Lower lobe of right lung (tissue), 2 donors: ENCODE measurements around the gene HOXB9. TPM values are rescaled to one million over a fixed set of nuclear protein-coding genes. Genes with fewer than 3 reads are reported as not detected.

Experiments
- ATAC-seq, 2 donors: fragments of 200-7000 bp; cut with Tn5 transposase; one replicate each; pipeline ENCODE4 v1.9.1; 2020 to 2022; ENCODE audit warnings: mild to moderate bottlenecking in 2 of 2, moderate library complexity in 2 of 2
- DNase-seq: peaks from one replicate; pipeline ENCODE4 v3.0.0-alpha.2; 2020
- H3K27ac ChIP-seq: fragments of 200-600 bp; one replicate; pipeline ENCODE4 v1.8.0; 2022
- H3K27me3 ChIP-seq: fragments of 200-600 bp; one replicate; pipeline ENCODE4 v1.8.0; 2022; ENCODE audit warnings: low read depth
- H3K36me3 ChIP-seq: fragments of 200-600 bp; one replicate; pipeline ENCODE4 v1.8.0; 2022; ENCODE audit warnings: mild to moderate bottlenecking
- H3K4me1 ChIP-seq: fragments of 200-600 bp; one replicate; pipeline ENCODE4 v1.8.0; 2022
- H3K4me3 ChIP-seq: fragments of 200-600 bp; one replicate; pipeline ENCODE4 v1.8.0; 2022; ENCODE audit warnings: mild to moderate bottlenecking
- H3K9me3 ChIP-seq: fragments of 200-600 bp; one replicate; pipeline ENCODE4 v1.8.0; 2022
- intact Hi-C: fragments of 100-400 bp; cut with DNase I; formaldehyde crosslinking; loops from one replicate; pipeline ENCODE4 v1.11.0; 2022
- total RNA-seq: library from RNA; stranded (reverse); fragmentation: NEBNext Ultra II Directional; extraction: Animal tissue kit (Norgen Biotek cat#: 25700); gene quantifications from one replicate; pipeline ENCODE4 v1.2.1, GENCODE V29; 2021
- TF ChIP-seq, protein P1 (sequence below): fragments of 200-600 bp; IDR thresholded peaks from one replicate; pipeline ENCODE4 v1.8.0; 2022; ENCODE audit warnings: antibody characterized with exemption, mild to moderate bottlenecking
- donor health status: DM: no; HTN: yes; CAD: no; lungs with severe emphysema.

Gene HOXB9
- total RNA-seq, 1 donor from 2014 or later = not detected

GRCh38 chr17:48620461-48621139 lies 5.6 kb downstream of the HOXB9 start:
- DNase-seq (no peak), ATAC-seq (no peak)
- peaks cover 15% of the 10 kb centered on the region for H3K4me1 ChIP-seq
- intact Hi-C loops = no loop called here
- TF ChIP-seq, protein P1, sequence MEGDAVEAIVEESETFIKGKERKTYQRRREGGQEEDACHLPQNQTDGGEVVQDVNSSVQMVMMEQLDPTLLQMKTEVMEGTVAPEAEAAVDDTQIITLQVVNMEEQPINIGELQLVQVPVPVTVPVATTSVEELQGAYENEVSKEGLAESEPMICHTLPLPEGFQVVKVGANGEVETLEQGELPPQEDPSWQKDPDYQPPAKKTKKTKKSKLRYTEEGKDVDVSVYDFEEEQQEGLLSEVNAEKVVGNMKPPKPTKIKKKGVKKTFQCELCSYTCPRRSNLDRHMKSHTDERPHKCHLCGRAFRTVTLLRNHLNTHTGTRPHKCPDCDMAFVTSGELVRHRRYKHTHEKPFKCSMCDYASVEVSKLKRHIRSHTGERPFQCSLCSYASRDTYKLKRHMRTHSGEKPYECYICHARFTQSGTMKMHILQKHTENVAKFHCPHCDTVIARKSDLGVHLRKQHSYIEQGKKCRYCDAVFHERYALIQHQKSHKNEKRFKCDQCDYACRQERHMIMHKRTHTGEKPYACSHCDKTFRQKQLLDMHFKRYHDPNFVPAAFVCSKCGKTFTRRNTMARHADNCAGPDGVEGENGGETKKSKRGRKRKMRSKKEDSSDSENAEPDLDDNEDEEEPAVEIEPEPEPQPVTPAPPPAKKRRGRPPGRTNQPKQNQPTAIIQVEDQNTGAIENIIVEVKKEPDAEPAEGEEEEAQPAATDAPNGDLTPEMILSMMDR = no peak
- no peaks in the 10 kb centered on the region for H3K36me3 ChIP-seq
- H3K27me3 ChIP-seq = peaks cover 98% of the 10 kb centered on the region
- no peaks in the 10 kb centered on the region for H3K9me3 ChIP-seq
- H3K4me3 ChIP-seq = no peak overlapping the region
- H3K27ac ChIP-seq = no peak overlapping the region

DNA sequence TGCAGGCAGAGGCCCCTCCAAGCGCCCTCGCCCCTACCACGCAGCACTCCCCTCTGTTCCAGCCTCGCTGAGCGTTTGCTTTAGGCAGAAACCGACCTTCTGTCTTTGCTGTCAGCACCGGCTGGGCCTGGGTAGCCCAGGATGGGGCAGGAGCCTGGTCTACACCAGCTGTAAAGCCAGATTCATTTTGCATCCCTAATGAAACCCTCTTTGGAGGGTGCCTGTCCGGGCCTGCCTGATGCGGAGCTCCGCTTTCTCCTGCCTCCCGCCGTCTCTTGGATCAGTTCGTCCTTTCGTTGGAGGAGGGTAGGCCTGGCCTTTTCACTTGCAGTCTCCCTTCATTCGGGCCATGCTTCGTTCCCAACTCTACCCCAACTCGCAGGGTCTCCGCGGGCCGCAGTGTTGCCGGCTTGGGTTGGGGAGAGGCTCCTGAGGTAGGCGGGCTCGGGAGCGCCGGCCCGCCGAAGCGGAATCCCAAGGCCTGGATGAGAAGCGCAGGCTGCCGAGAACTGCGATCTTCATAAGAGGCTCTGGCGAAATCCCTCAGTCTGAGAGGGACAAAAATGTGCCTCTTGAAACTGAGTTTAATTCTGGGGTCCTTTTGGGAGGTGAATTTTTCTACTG lies 6.2 kb downstream of the HOXB9 start:
- TF ChIP-seq, protein P1 = no peak
- Histone ChIP-seq H3K4me3 (no peak overlapping the region), H3K27ac (no peak overlapping the region), H3K4me1 (peaks cover 8% of the 10 kb centered on the region), H3K27me3 (peaks cover 97% of the 10 kb centered on the region), H3K9me3 (no peaks in the 10 kb centered on the region), H3K36me3 (no peaks in the 10 kb centered on the region)
- DNase-seq (no peak), ATAC-seq (no peak)
- intact Hi-C loops = no loop called here

GRCh38 chr17:48618256-48618896 lies 7.8 kb downstream of the HOXB9 start:
- Histone ChIP-seq H3K4me3 (no peak overlapping the region), H3K4me1 (peaks cover 12% of the 10 kb centered on the region), H3K27me3 (peaks cover 97% of the 10 kb centered on the region), H3K9me3 (no peaks in the 10 kb centered on the region), H3K36me3 (no peaks in the 10 kb centered on the region), H3K27ac (no peak overlapping the region)
- ATAC-seq (peak; percentile 91 to 94), DNase-seq (peak; percentile 89)
- intact Hi-C loops = no loop called here
- TF ChIP-seq, protein P1 = peak; percentile 97

DNA sequence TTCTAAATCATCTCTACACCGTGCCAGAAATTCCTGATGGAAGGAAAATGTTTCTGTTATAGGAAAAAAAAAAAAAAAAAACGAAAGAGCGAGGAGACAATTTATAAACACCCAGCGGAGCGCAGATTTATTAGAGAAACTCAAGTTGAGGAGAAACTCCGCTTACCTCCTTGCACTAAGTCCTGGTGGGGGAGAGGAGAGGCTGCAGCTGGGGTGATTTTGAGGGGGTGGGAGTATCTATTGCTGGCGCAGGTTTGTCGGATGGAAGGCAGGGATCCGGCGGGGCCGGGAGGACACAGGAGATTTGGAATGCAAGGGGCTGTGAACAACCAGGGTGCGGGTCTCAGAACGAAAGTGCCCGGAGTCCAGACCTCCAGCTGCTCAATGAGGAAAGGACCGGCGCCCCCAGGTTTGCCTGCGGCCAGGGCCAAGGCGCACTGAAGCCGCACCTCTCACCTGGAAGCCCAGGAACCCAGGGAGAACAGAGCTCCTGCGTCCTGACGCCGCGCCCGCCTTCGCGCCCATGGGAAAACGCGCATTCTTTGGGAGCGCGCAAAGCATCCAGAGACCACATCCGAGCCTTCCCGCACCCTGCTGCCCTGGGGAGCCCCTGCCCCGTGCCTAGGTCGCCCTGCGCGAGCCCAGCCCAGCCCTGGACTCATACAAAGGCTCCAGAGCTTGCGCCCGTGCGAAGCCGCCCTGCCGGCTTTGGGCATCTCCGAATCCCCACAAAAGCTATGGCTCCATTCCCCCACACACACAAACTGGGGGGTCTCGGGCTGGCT lies 8.5 kb downstream of the HOXB9 start:
- Histone ChIP-seq H3K27ac (no peak overlapping the region), H3K4me1 (peaks cover 14% of the 10 kb centered on the region), H3K36me3 (no peaks in the 10 kb centered on the region), H3K9me3 (no peaks in the 10 kb centered on the region), H3K27me3 (peaks cover 96% of the 10 kb centered on the region), H3K4me3 (no peak overlapping the region)
- no peak for ATAC-seq
- TF ChIP-seq, protein P1 = no peak
- DNase-seq = no peak
- intact Hi-C loops = no loop called here

- peaks cover 96% of the 10 kb centered on the region for H3K27me3 ChIP-seq
- TF ChIP-seq, protein P1 = no peak
- DNase-seq (no peak), ATAC-seq (no peak)
- intact Hi-C loops = no loop called here
- H3K36me3 ChIP-seq = no peaks in the 10 kb centered on the region
- H3K9me3 ChIP-seq = no peaks in the 10 kb centered on the region
- no peak overlapping the region for H3K4me3 ChIP-seq
- peaks cover 22% of the 10 kb centered on the region for H3K4me1 ChIP-seq
- H3K27ac ChIP-seq = no peak overlapping the region
Observed at GRCh38 chr17:48616717-48617470, 9.3 kb downstream of the HOXB9 start.
